DMS53 treated with DMSO at 0.1 percent for 48 hours (cell line): Measurements from ENCODE around the gene ADAMTSL5.
"Not testable (repeated sequence)": the region's sequence is repeated elsewhere in the genome, so short reads cannot be mapped to it uniquely, and the experiment has no call there.

Source experiments
- DNase-seq: peaks from one replicate; lab custom pipeline; 2025; ENCODE audit not compliant: unreplicated experiment; lab: John Stamatoyannopoulos, UW

The ADAMTSL5 gene

DNA sequence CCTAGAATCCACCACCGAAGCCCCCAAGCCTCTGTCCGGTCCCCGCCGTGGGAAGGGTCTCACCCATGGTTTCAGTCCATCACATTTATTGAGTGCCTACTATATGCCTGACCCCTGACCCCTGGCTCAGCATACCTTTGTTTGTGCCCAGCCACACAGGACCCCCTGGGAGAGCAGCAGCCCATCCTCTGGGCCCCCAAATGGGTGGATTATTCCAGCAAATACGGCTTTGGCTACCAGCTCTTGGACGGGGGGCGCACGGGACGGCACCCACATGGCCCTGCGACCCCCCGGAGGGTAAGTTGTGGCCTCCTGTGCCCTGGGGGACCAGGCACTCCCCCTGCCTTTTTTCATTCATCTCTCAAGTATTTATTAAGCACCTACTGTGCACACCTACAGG is 18.8 kb upstream of the ADAMTSL5 start:
- no peak for DNase-seq

DNA sequence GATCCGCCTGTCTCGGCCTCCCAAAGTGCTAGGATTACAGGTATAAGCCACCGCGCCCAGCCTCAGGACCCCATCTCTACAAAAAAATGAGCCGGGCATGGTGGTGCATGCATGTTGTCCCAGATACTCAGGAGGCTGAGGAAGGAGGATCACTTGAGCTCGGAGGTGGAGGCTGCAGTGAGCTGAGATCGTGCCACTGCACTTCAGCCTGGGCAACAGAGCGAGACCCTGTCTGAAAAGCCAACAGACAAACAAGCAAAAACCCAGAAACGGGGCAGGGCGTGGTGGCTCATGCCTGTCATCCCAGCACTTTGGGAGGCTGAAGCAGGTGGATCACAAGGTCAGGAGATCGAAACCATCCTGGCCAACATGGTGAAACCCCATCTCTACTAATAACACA is 18.0 kb upstream of the ADAMTSL5 start:
- DNase-seq = not testable (repeated sequence)

DNA sequence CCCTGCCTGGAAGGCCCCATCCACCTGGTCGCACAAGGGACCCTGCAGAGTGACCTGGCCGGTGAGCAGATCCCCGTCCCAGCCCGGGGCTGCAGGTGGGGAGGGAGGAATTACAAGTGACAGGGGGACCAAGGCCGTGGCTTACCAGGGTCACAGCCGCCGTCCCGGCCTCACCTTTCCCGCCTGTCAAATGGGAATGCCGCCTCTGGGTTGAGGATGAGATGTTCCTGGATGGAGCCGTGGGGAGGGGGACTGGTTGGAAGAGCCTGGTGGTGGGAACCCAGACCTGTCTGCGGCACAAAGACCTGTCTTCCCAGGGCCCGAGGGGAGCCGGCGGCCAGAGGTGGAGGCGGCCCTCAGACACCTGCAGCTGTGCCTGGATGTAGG is 16.6 kb upstream of the ADAMTSL5 start:
- no peak for DNase-seq

DNA sequence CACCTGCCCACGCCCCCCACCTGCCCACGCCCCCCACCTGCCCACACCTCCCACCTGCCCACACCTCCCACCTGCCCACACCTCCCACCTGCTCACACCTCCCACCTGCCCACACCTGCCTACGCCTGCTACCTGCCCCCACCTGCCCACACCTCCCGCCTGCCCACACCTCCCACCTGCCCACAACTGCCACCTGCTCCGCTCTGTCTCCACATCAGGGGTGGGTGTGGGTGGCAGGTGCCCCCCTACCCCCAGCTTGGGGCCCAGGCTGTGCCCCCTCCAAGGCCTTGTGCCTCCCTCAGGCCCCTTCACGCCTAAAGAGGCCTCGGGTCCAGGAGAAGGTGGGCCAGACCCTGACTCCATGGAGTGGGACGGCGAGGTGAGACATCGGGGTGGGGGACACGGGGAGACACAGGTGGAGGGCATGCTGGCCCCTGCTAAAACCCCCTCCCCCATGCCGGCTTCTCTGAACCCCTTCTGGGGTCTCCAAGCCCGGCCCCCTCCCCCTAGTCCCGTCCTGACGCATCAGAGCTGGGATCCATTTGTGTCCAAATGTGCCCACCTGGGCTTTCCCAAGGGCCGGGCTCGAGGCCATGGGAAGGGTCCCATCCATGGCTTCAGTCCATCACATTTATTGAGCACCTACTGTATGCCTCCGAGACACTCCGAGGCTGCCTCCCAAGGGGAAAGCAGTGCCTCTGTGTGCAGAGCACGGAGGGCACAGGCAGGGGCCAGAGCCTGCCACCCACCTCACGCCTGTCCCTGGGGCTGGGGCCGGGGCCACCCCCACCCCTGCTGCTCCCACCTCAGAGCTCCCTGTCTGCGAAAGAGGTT is 16.0 kb upstream of the ADAMTSL5 start:
- DNase-seq = no peak

DNA sequence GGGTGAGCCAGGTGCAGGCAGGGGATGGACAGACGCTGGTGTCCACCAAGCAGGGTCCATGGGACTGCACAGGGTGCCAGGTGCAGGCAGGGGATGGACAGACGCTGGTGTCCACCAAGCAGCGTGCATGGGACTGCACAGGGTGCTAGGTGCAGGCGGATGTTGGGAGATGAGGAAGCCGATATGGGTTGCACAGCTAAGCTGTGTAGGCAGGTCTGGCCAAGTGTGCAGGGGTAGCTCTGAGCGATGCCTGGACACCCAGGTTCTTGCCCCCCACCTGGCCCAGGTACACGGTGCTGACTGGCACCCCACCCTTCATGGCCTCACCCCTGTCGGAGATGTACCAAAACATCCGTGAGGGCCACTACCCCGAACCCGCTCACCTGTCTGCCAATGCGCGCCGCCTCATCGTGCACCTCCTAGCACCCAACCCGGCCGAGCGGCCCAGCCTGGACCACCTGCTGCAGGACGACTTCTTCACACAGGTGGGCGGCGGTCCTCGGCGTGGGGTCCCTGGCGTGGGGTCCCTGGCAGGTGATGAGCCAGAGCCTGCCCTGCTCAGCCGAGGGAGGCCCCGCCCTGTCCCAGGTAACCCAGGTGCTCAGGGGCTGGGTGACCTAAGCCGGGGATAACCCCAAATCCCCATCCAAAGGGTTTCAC is 15.0 kb upstream of the ADAMTSL5 start:
- no peak for DNase-seq

DNA sequence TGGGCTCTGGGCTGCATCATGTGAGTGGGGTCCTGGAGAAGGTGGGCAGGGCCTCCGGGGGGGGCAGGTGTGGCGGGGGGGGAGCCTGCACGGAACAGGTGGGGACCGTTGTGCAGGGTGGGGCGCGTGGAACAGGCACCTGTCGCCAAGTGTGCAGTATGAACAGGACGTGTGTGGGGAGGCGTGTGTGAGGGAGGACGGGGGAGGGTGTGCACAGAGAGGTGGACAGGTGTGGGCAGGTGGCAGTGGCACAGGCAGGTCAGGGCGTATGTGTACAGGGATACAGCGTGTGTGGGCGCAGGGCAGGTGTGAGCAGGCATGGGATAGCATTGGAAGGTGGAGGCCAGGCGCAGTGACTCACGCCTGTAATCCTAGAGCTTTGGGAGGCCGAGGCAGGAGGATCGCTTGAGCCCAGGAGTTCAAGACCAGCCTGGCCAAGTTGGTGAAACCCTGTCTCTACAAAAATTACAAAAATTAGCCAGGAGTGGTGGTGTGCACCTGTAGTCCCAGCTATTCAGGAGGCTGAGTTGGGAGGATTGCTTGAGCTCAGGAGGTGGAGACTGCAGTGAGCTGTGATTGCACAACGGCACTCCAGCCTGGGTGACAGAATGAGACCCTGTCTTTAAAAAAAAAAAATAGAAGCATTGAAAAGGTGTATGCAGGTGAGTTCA is 14.3 kb upstream of the ADAMTSL5 start:
- DNase-seq = no peak

DNA sequence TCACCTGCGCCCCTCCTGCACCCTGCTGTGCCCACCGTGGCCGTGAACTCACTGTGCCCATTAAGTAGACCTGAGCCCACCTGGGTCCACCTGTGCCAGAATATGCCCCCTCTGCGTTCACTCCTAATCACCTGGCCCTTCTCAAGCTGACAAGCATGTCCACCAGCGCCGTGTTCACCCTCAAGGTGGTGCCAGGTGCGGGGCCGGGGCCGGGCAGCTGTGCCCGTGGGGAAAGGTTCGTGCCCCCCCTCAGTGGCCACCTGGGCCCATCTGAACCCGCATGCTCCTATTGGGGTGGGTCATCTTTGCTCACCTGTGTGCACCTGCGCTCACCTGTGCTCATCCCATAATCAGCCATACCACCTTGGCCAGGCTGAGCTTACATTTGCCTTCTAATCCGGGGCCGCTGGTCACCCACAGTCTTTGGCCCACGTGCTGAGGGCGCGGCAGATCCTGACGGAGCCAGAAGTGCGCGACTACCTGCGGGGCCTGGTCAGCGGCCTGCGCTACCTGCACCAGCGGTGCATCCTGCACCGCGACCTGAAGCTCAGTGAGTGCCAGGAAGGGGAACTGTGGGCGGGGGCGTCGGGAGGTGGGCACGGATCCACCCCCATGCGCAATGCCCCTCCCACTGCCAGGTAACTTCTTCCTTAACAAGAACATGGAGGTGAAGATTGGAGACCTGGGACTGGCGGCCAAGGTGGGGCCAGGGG is 13.4 kb upstream of the ADAMTSL5 start:
- no peak for DNase-seq

DNA sequence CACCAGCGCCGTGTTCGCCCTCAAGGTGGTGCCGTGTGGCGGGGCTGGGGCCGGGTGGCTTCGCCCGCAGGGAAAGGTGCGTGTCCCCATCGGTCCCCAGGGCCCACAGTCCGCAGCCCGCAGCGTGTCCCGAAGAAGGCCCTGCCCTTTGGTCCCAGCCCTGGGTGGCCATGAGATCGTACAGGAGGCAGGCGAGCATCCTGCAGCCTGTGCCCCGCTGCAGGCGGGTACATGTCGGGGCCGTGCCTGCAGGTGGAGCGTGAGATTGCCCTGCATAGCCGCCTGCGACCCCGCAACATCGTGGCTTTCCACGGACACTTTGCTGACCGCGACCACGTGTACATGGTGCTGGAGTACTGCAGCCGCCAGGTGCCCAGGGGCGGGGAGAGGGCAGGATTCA is 12.5 kb upstream of the ADAMTSL5 start:
- no peak for DNase-seq

DNA sequence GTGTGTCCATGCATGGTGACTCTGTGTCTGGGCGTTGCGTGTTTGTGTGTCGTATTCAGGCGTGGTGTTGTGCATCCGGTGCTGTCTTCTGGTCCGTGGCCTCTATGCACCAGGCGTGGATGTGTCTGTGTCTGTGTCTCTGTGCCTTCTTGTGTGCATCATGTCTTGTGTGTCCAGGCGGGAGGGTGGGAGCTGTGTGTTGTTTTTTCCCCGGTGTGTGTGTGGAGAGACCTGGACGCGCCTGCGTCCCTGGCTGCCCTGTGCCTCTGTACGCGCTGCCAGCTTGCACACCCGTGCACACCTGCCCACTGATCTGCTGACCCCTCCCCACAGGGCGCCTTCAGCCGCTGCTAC is 12.1 kb upstream of the ADAMTSL5 start:
- DNase-seq = no peak

DNA sequence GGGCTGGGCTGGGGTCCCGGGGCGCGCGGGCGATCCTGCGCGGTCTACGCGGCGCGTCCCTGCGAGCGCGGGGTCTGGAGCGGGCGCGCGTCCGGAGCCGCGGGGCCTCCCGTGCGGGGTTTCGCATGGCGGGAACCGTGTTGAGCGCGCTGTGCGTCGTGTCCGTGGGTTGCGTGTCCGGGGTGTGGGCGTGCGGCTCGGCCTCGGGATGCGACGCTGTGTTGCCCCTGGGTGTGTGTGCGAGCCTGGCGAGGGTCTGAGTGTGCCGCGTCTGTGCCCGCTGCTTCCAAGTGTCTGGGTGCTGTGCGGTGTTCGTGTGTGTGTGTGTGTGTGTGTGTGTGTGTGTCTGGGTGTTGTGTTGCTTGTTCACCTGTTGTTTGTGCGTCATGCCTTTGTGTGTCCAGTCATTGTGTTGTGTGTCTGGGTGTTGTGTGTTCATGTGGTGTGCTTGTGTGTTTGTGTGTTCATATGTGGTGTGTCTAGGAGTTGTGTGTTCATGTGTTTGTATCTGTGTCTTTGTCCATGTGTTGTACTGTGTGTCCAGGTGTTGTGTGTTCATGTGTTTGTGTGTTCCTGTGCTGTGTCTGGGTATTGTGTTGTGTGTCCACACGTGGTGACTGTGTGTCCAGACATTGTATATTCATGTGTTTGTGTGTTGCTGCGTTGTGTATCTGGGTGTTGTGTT is 11.6 kb upstream of the ADAMTSL5 start:
- DNase-seq = no peak

DNA sequence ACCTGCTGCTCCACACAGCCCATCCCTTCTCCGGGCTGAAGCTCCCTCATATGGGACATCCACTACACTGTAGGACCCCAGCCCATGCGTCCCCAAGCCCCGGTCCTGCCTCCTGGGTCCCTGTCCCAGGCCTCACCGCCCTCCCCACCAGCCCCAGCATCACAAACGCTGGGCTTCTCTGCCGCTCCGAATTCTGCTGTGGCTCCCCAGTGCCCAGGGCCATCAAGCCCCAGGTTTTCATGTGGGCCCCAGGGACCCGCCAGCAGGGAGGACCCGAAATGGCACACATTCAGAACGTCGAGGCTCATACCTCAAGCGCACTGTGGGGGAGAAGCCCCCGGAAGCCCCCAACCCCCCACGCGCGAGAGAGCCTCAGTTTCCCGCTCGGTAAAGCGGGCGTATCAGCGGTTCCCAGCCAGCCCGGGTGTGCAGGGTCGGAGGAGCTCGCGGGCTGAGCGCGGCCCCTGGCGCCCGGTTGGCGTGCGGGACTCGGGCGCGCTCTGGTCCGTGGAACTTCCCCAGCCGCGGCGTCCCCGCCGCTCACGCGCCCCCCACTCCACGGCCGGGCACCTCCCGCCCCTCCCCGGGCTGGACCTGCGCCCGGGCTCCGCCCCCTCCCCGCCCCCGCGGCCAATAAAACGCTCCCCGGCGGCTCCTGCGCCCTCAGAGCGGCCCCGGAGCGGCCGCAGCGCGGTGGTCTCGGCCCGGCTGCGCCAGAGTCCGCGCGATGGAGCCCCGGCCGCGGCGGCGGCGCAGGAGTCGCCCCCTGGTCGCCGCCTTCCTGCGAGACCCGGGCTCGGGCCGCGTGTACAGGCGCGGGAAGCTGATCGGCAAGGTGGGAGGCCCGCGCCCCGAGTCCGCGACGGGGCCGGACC is 10.8 kb upstream of the ADAMTSL5 start, which contains the start of gene PLK5:
Gene PLK5, plus strand, starts transcription at position 666 of the 875 bp plus-strand sequence. CDS start 2,920 bp downstream, outside the sequence.
- no peak for DNase-seq

DNA sequence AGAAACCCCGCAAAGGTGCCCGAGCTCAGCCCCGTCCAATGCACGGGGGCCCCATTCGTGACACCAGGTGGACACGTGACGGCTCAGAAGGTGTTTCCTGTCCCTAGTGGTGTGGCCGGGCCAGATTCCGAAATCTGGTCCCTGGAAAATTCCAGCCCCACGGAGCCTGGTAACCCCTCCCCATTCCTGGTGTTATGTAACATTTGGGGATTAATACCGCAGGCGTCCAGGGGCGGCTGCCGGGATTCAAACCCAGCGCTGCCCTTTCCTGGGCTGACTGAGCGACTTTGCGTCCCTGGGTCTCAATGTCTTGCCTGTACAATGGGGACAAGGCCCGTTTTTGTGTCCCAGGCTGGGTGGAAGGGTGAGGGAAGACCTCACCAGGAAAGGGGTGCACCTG is 10.0 kb upstream of the ADAMTSL5 start:
- no peak for DNase-seq

DNA sequence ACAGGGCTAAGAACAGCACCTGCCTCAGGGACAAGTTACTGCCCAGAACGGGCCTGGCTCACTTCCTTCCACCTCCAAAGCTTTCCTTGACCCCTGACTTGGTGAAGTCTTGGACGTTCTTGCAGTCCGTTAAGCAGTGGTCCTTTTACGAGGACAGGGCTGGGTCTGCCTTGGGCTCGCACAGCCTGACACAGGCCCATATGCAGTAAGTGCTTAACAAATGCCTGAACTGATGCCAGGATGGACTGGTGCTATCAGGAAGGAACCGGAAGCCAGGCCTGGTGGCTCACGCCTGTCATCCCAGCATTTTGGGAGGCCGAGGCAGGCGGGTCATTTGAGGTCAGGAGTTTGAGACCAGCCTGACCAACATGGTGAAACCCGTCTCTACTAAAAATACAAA is 9.2 kb upstream of the ADAMTSL5 start:
- no peak for DNase-seq

DNA sequence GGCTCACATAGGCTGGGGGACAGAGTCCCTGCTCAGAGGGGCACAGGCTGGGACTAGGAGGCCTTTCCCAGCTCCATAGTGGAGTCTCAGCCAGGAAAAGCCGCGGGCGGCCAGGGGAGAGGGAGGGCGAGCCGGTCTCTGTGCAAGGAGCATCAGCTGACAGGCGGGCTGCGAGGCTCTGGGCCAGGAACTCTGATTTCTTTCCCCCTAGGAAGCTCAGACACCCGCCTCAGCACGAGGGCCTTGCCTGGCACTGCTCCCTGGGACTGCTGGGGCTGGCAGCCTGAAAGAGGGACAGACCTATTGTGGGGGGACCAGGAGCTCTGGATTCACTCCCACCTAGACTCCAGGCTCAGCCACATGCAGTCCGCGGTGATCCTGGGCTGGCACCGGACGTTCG is 8.8 kb upstream of the ADAMTSL5 start:
- DNase-seq = no peak

DNA sequence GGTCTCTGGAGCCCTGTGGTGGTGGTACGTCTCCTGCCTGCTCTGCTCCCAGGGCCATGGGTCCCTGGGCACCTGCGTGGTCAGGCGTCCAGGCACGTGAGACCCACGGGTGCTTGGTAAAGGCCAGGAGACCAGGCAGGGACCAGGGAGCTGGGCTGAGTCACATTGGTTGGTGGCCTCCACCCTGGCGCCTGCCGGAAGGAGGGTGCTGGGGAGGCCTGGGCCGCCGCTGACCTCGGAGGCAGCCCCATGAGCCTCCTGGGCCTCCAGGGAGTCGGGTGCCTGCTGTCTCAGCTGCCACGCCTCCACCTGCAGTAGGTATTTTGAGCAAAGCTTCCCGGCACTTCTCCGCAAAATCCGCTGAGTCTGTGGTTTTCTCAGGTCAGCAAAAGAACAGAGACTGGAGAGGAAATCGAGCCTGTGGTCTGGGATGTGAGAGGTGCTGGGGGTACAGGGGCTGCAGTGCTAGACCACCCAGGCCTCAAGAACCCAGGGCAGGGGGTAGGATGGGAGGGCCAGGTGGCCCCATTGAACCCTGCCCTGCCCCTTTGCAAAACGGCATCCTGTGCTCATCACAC is 7.5 kb upstream of the ADAMTSL5 start:
- DNase-seq = no peak

DNA sequence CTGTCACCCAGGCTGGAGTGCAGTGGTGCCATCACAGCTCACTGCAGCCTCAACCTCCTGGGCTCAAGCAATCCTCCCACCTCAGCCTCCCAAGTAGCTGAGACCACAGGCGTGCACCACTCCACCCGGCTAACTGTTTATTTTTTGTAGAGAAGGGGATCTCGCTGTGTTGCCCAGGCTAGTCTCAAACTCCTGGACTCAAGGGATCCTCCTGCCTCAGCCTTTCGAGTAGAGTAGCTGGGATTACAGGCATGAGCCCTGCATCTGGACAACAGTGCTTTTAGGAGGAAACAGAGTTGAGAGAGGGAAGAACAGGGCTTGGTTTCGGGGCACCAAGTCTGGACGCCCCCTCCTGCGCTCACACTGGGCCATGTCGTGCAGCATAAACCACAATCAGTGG is 7.0 kb upstream of the ADAMTSL5 start:
- not testable (repeated sequence) for DNase-seq

DNA sequence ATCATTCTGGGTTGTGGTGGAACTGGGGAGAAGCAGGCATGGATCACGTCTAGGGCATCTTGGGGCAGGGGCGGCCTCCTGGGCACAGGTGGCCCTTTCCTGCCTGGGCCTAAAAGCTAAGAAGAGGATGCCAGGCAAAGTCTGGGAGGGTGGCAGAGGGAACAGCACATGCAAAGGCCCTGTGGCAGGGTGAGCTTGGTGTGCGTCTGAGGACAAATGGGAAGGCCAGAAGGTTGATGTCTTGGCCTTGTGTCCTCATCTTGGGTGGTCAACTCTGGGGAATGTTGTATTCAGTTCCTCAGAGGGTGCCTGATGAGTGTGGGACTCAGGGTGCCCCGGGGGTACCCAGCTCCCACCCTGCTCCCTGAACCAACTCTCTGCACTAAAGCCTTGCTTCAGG is 5.7 kb upstream of the ADAMTSL5 start:
- DNase-seq = no peak

DNA sequence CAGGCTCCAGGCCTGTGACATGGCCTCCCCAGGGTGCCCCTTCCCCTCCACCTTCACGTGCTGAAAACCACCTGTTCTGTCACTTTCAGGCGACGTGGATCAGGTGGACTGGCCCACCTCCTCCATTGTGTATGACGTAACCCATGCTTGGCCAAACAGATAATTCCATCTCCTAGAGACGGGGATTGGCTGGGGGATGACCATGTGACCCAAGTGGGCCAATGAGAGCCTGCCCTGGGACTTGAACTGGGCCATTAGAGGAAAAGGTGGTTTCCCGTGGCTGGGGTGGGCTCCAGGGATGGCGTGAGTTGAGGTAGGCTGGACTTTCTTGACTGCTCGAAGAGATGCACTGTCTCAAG is 3.6 kb upstream of the ADAMTSL5 start:
- DNase-seq = no peak

DNA sequence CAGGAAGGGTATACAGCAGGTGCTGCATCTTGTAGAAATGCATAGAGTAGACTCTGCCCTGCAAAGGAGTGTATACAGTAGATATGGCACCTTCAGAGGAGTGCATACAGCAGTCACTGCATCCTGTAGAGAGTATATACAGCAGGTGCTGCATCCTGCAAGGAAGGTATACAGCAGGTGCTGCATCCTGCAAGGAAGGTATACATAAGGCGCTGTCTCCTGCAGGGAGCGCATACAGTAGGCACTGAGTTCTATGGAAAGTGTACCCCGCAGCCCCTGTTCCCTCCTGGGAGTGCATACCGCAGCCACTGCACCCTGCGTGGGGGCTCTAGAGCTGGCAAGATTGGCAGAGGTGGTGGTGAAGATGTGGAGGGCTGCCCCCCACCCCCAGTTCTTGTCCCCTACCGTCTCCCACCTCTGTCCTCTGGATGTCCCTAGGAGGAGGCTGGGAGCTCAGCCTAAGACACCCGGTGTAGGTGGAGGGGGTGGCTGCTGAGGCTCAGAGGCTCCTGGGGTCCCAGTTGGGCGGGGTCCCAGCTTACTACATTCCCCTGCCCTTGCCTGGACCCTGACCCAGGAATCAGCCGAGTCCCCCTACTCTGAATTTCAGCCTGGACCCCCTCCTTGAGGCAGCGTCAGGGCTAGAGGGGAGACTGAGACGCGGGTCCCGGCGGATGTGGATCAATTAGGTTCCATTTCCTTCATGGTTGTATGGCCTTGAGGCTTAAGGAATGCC is 2.3 kb upstream of the ADAMTSL5 start:
- no peak for DNase-seq
